ENCODE results near the gene REV3L. TPM values are rescaled to one million over a fixed set of nuclear protein-coding genes. Genes with fewer than 3 reads are reported as not detected.

REV3L gene
- total RNA-seq, 2 experiments from 2014 or later = 29.2 to 30.0 TPM

- ChIA-PET CTCF (interaction anchor here (1.7 kb wide), 1 partner anchor 21 kb away, joined by 8 read pairs; a partner anchor contains a TSS), POLR2A (no interaction called here)
- H3K4me3 Mint-ChIP-seq = no peak overlapping the region
- H3K9me3 Mint-ChIP-seq (ENCODE audit: insufficient read depth) = peaks cover 5% of the 10 kb centered on the region
- H3K4me1 Mint-ChIP-seq (ENCODE audit: low read depth) = no peaks in the 10 kb centered on the region
- DNase-seq (no peak), ATAC-seq (no peak)
- no peaks in the 10 kb centered on the region for H3K27me3 Mint-ChIP-seq (ENCODE audit: low read depth)
- no peak overlapping the region for H3K27ac Mint-ChIP-seq
- peaks cover 67% of the 10 kb centered on the region for H3K36me3 Mint-ChIP-seq (ENCODE audit: low read depth)
Measured at GRCh38 chr6:111280445-111280955, 202.5 kb downstream of the REV3L start.

- peaks cover 18% of the 10 kb centered on the region for H3K9me3 Mint-ChIP-seq (ENCODE audit: insufficient read depth)
- POLR2A ChIA-PET = no interaction called here
- ATAC-seq (no peak), DNase-seq (no peak)
- no peaks in the 10 kb centered on the region for H3K4me1 Mint-ChIP-seq (ENCODE audit: low read depth)
- peaks cover 75% of the 10 kb centered on the region for H3K36me3 Mint-ChIP-seq (ENCODE audit: low read depth)
- H3K27me3 Mint-ChIP-seq (ENCODE audit: low read depth) = no peaks in the 10 kb centered on the region
- no peak overlapping the region for H3K27ac Mint-ChIP-seq
- H3K4me3 Mint-ChIP-seq = no peak overlapping the region
- CTCF ChIA-PET = interaction anchor here (1.0 to 2.9 kb wide), 2 partner anchors 9 to 19 kb away, joined by 3 to 13 read pairs; a partner anchor contains a TSS
Measured at GRCh38 chr6:111278731-111279130, 204.3 kb downstream of the REV3L start.

- POLR2A ChIA-PET = no interaction called here
- Mint-ChIP-seq H3K27me3 (ENCODE audit: low read depth) (no peaks in the 10 kb centered on the region), H3K9me3 (ENCODE audit: insufficient read depth) (peaks cover 24% of the 10 kb centered on the region), H3K4me3 (no peak overlapping the region), H3K4me1 (ENCODE audit: low read depth) (no peaks in the 10 kb centered on the region), H3K36me3 (ENCODE audit: low read depth) (peaks cover 81% of the 10 kb centered on the region), H3K27ac (no peak overlapping the region)
- ATAC-seq = no peak
- no peak for DNase-seq
- CTCF ChIA-PET = interaction anchor here (2.9 kb wide), 1 partner anchor 19 kb away, joined by 13 read pairs; a partner anchor contains a TSS
Measured at GRCh38 chr6:111277819-111278218, 205.2 kb downstream of the REV3L start.

DNA sequence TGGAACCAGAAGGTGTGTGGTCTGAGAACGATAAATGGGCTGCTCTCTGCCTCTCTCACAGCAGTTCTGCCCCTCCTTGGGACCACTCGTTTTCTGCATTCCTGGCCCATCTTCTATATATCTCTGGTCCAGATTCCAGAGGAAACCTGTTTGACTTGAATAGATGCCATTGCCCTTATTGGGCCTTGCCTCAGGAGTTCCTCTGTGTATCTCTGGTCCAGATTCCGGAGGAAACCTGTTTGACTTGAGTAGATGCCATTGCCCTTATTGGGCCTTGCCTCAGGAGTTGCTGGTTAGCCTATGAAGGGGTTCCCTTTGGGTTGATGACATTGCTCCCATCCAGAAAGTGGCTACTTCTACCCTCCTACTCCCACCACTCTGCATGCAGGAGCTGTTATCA lies 206.3 kb downstream of the REV3L start:
- Mint-ChIP-seq H3K27me3 (ENCODE audit: low read depth) (no peaks in the 10 kb centered on the region), H3K9me3 (ENCODE audit: insufficient read depth) (peaks cover 24% of the 10 kb centered on the region), H3K36me3 (ENCODE audit: low read depth) (peaks cover 73% of the 10 kb centered on the region), H3K4me1 (ENCODE audit: low read depth) (no peaks in the 10 kb centered on the region), H3K4me3 (no peak overlapping the region), H3K27ac (no peak overlapping the region)
- DNase-seq = no peak
- CTCF ChIA-PET = interaction anchor here (1.0 to 2.9 kb wide), 2 partner anchors 10 to 17 kb away, joined by 4 to 13 read pairs; a partner anchor contains a TSS
- POLR2A ChIA-PET = no interaction called here
- no peak for ATAC-seq

DNA sequence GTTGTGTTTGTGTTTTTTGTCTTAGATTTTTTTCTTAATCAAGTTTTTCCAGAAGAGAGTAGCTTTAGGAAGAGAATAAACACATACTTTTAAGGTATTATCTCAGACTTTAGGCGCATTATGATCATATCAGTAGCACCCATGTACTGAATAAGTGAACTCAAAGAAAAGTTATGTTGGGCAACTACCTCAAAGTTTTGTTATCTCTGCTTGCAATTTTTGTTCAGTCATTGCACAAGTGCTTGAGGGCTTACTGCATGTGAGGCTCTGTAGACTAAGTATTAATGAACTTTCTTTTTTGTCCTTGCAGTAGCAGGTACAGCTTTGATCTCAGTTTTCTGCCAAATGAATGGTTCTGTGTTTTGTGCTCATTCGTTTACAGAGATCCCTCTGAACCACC lies 206.7 kb downstream of the REV3L start:
- H3K36me3 Mint-ChIP-seq (ENCODE audit: low read depth) = peaks cover 72% of the 10 kb centered on the region

GRCh38 chr6:111274593-111275217 lies 208.3 kb downstream of the REV3L start:
- ChIA-PET CTCF (interaction anchor here (1.0 kb wide), 1 partner anchor 16 kb away, joined by 4 read pairs; a partner anchor contains a TSS), POLR2A (no interaction called here)
- no peak overlapping the region for H3K27ac Mint-ChIP-seq
- no peaks in the 10 kb centered on the region for H3K4me1 Mint-ChIP-seq (ENCODE audit: low read depth)
- no peak for ATAC-seq
- DNase-seq = no peak
- peaks cover 72% of the 10 kb centered on the region for H3K36me3 Mint-ChIP-seq (ENCODE audit: low read depth)
- H3K4me3 Mint-ChIP-seq = no peak overlapping the region
- no peaks in the 10 kb centered on the region for H3K27me3 Mint-ChIP-seq (ENCODE audit: low read depth)
- peaks cover 24% of the 10 kb centered on the region for H3K9me3 Mint-ChIP-seq (ENCODE audit: insufficient read depth)

More for the DNA sequence above, 206.7 kb downstream of the REV3L start:
- ATAC-seq (no peak), DNase-seq (no peak)
- Mint-ChIP-seq H3K9me3 (ENCODE audit: insufficient read depth) (peaks cover 24% of the 10 kb centered on the region), H3K4me3 (no peak overlapping the region), H3K27ac (no peak overlapping the region), H3K4me1 (ENCODE audit: low read depth) (no peaks in the 10 kb centered on the region), H3K27me3 (ENCODE audit: low read depth) (no peaks in the 10 kb centered on the region)
- ChIA-PET POLR2A (interaction anchor here (1.1 kb wide), 1 partner anchor 17 kb away, joined by 3 read pairs; a partner anchor contains a TSS), CTCF (interaction anchor here (1.0 to 2.9 kb wide), 2 partner anchors 10 to 17 kb away, joined by 4 to 13 read pairs; a partner anchor contains a TSS)

GRCh38 chr6:111270121-111270520 lies 212.9 kb downstream of the REV3L start:
- Mint-ChIP-seq H3K4me1 (ENCODE audit: low read depth) (peaks cover 5% of the 10 kb centered on the region), H3K36me3 (ENCODE audit: low read depth) (peaks cover 69% of the 10 kb centered on the region), H3K9me3 (ENCODE audit: insufficient read depth) (peaks cover 17% of the 10 kb centered on the region), H3K27ac (no peak overlapping the region), H3K27me3 (ENCODE audit: low read depth) (no peaks in the 10 kb centered on the region), H3K4me3 (no peak overlapping the region)
- CTCF ChIA-PET = interaction anchor here (1.0 to 2.3 kb wide), 3 partner anchors 9 to 331 kb away, joined by 3 to 8 read pairs (median 3); a partner anchor contains a TSS
- ATAC-seq = no peak
- POLR2A ChIA-PET = interaction anchor here (0.7 kb wide), 1 partner anchor 10 kb away, joined by 3 read pairs; no protein-coding TSS in a partner anchor
- DNase-seq = no peak

DNA sequence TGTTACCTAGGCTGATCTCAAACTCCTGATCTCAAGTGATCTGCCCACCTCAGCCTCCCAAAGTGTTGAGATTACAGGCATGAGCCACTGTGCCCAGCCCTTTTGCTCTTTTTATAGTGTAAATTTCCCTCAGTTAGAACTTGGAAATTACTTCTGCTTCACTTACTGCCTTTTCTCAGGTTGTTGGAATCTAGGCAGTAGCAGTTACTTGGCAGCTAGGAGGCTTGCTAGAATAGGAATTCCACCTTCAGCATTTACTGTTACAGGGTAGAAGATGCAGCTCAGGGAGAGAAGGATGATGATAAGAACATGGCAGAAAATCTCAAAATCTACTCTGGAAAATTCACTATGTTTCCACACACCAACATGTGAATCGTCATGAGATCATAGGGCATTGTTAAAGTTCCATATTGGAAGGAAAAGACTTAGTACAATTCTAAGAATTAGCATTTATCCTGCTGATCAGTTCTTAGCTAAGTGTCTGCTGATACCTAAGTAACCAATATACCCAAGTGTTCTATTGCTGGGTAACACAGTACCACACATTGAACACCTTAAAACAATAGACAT lies 213.5 kb downstream of the REV3L start:
- ChIA-PET CTCF (interaction anchor here (1.0 to 2.3 kb wide), 3 partner anchors 9 to 332 kb away, joined by 3 to 8 read pairs (median 3); a partner anchor contains a TSS), POLR2A (interaction anchor here (0.7 kb wide), 1 partner anchor 10 kb away, joined by 3 read pairs; no protein-coding TSS in a partner anchor)
- Mint-ChIP-seq H3K27ac (no peak overlapping the region), H3K4me1 (ENCODE audit: low read depth) (peaks cover 5% of the 10 kb centered on the region), H3K36me3 (ENCODE audit: low read depth) (peaks cover 62% of the 10 kb centered on the region), H3K27me3 (ENCODE audit: low read depth) (no peaks in the 10 kb centered on the region), H3K9me3 (ENCODE audit: insufficient read depth) (peaks cover 11% of the 10 kb centered on the region), H3K4me3 (no peak overlapping the region)
- ATAC-seq (no peak), DNase-seq (no peak)

- ATAC-seq (no peak), DNase-seq (no peak)
- H3K9me3 Mint-ChIP-seq (ENCODE audit: insufficient read depth) = no peaks in the 10 kb centered on the region
- no peaks in the 10 kb centered on the region for H3K27me3 Mint-ChIP-seq (ENCODE audit: low read depth)
- POLR2A ChIA-PET = no interaction called here
- peaks cover 6% of the 10 kb centered on the region for H3K4me1 Mint-ChIP-seq (ENCODE audit: low read depth)
- CTCF ChIA-PET = no interaction called here
- peaks cover 57% of the 10 kb centered on the region for H3K36me3 Mint-ChIP-seq (ENCODE audit: low read depth)
- no peak overlapping the region for H3K27ac Mint-ChIP-seq
- H3K4me3 Mint-ChIP-seq = no peak overlapping the region
Measured at GRCh38 chr6:111267764-111268333, 215.2 kb downstream of the REV3L start.

DNA sequence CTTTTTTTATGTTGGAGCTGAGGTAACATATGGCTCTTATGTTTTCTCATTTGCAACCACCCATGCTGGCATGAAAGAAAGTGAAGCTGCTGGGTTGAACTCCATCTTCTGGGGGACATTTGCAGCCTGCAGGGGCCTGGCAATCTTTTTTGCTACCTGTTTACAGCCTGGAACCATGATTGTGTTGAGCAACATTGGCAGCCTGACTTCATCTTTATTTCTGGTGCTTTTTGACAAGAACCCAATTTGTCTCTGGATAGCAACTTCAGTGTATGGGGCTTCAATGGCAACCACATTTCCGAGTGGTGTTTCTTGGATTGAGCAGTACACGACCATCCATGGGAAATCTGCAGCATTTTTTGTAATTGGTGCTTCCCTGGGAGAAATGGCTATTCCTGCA lies 216.7 kb downstream of the REV3L start:
- CTCF ChIA-PET = interaction anchor here (2.0 kb wide), 1 partner anchor 212 kb away, joined by 7 read pairs; no protein-coding TSS in a partner anchor
- peaks cover 12% of the 10 kb centered on the region for H3K4me1 Mint-ChIP-seq (ENCODE audit: low read depth)
- no peak for DNase-seq
- no peaks in the 10 kb centered on the region for H3K27me3 Mint-ChIP-seq (ENCODE audit: low read depth)
- no peak for ATAC-seq
- no peak overlapping the region for H3K4me3 Mint-ChIP-seq
- H3K9me3 Mint-ChIP-seq (ENCODE audit: insufficient read depth) = no peaks in the 10 kb centered on the region
- peaks cover 61% of the 10 kb centered on the region for H3K36me3 Mint-ChIP-seq (ENCODE audit: low read depth)
- H3K27ac Mint-ChIP-seq = no peak overlapping the region
- POLR2A ChIA-PET = no interaction called here

DNA sequence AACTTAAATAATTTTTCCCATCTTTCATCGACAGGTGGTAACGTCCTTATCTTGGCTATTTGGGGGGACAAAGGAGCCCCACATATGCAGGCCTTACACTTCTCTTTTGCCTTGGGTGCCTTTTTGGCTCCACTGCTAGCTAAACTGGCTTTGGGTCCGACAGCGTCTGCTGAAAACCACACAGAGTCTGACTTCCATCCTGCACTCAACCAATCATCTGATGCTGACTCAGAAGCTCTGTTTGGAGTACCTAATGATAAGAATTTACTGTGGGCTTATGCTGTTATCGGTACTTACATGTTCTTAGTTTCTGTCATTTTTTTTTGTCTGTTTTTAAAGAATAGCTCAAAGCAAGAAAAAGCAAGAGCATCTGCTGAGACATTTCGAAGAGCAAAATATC lies 217.2 kb downstream of the REV3L start:
- H3K9me3 Mint-ChIP-seq (ENCODE audit: insufficient read depth) = no peaks in the 10 kb centered on the region
- POLR2A ChIA-PET = no interaction called here

DNA sequence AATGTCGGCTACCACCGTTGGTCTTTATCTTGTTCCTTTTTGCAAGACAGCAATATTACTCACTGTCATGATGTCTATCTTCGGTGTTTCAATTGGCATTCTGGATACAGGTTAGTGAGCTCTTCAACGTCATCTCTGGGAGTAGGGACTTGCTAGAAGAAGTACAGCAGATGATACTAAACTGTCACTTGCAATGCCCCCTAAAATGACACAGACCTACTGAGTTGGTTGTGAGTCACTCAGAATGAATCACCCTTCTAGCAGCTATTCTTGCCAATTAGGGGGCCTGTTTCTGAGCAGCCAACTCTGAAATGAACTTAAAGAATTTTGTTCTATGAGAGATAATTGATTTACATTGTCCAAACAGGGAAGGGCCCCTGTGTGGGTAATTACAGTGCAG lies 219.2 kb downstream of the REV3L start:
- H3K9me3 Mint-ChIP-seq (ENCODE audit: insufficient read depth) = no peaks in the 10 kb centered on the region
- H3K36me3 Mint-ChIP-seq (ENCODE audit: low read depth) = peaks cover 45% of the 10 kb centered on the region
- DNase-seq = no peak
- no peak overlapping the region for H3K4me3 Mint-ChIP-seq
- ChIA-PET CTCF (no interaction called here), POLR2A (no interaction called here)
- peaks cover 31% of the 10 kb centered on the region for H3K4me1 Mint-ChIP-seq (ENCODE audit: low read depth)
- no peak overlapping the region for H3K27ac Mint-ChIP-seq
- no peaks in the 10 kb centered on the region for H3K27me3 Mint-ChIP-seq (ENCODE audit: low read depth)
- no peak for ATAC-seq

More for the DNA sequence above, 217.2 kb downstream of the REV3L start:
- no peak for DNase-seq
- CTCF ChIA-PET = interaction anchor here (2.0 kb wide), 1 partner anchor 213 kb away, joined by 7 read pairs; no protein-coding TSS in a partner anchor
- Mint-ChIP-seq H3K4me1 (ENCODE audit: low read depth) (peaks cover 17% of the 10 kb centered on the region), H3K36me3 (ENCODE audit: low read depth) (peaks cover 61% of the 10 kb centered on the region), H3K27ac (no peak overlapping the region), H3K4me3 (no peak overlapping the region), H3K27me3 (ENCODE audit: low read depth) (no peaks in the 10 kb centered on the region)
- ATAC-seq = no peak
